Fibroblast of villous mesenchyme (primary cell): ENCODE measurements around the gene DPYSL4. TPM values are rescaled to one million over a fixed set of nuclear protein-coding genes. Genes with fewer than 3 reads are reported as not detected.

Experiments used
- DNase-seq: peaks from one replicate; pipeline ENCODE4 v3.0.0-alpha.2; 2010; ENCODE audit warnings: low read depth
- H3K4me3 ChIP-seq: 2 replicates; pipeline ENCODE4 v1.5.1; 2011; ENCODE audit warnings: low read depth, mild to moderate bottlenecking, low read length
- total RNA-seq: library from RNA; depleted of rRNA; stranded (reverse); fragments of >200 nt; gene quantifications from 2 replicates; pipeline ENCODE4 v1.2.3, GENCODE V29; 2012
- TF ChIP-seq, protein P1 (sequence below): IDR thresholded peaks from 2 replicates; pipeline ENCODE4 v1.5.1; 2012; ENCODE audit warnings: low read depth, mild to moderate bottlenecking, low read length; ENCODE audit not compliant: insufficient read depth

The DPYSL4 gene
- total RNA-seq, 1 donor = 0.86 TPM

DNA sequence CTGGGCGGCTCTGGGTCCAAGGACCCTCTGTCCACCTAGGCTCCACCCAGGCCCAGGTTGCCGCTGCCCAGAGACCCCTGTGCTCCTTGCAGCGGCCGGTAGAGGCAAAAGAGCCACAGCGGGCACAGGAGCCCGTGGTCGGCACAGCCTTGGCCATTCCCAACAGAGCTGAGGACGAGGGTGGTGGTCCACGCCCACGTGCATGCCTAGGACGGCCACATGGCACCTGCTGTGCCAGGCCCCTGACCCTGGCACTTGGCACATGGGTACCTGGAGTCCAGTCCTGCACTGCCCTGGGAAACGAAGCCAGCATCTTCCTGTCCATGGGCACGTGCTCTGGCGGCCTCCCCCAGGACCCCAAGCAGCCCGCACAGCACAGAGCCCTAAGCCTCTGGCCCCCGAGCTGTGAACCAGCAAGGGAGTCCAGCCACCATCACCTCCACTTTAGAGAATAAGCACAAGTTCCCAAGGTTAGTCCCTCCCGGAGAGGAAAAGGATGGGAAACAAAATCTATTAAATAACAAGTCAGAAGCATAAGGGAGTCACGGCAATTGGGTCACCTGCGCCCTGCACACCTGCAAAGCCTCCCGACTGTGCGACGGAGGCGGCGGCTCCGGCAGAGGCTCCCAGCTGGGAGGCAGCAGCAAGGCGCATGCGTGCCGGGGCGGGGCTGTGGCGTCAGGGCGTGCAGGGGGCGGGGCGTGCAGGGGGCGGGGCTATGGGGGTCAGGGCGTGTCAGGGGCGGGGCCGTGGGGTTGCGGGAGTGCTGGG, 61.9 kb downstream of the DPYSL4 start:
- peak; percentile 23 for DNase-seq
- TF ChIP-seq, protein P1, sequence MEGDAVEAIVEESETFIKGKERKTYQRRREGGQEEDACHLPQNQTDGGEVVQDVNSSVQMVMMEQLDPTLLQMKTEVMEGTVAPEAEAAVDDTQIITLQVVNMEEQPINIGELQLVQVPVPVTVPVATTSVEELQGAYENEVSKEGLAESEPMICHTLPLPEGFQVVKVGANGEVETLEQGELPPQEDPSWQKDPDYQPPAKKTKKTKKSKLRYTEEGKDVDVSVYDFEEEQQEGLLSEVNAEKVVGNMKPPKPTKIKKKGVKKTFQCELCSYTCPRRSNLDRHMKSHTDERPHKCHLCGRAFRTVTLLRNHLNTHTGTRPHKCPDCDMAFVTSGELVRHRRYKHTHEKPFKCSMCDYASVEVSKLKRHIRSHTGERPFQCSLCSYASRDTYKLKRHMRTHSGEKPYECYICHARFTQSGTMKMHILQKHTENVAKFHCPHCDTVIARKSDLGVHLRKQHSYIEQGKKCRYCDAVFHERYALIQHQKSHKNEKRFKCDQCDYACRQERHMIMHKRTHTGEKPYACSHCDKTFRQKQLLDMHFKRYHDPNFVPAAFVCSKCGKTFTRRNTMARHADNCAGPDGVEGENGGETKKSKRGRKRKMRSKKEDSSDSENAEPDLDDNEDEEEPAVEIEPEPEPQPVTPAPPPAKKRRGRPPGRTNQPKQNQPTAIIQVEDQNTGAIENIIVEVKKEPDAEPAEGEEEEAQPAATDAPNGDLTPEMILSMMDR = no peak
- H3K4me3 ChIP-seq = peak overlapping the region; percentile 54

DNA sequence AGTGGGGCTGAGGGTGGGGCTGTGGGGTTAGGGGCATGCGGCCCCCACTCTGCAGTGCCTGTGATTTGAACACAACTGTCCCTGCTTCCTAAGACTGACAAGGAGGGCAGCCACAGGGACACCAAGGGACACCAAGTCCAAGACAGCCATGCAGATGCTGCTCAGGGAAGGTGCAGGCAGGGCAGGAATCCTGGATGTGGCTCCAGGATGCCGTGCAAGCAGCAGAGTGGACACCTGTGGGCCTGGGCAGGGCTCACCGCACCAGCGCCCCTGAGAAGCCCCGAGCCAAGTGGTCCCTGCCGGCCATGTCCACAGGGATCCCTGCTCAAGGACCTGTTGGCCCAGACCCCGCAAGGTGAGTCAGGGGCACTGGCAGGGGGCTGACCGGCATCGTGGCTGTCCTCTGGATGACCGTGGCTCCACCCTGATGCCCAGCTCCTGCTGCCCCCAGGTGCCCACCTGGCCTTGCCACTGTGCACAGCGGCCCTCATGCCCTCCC, 62.5 kb downstream of the DPYSL4 start:
- no peak for DNase-seq
- TF ChIP-seq, protein P1 = no peak
- no peak overlapping the region for H3K4me3 ChIP-seq

DNA sequence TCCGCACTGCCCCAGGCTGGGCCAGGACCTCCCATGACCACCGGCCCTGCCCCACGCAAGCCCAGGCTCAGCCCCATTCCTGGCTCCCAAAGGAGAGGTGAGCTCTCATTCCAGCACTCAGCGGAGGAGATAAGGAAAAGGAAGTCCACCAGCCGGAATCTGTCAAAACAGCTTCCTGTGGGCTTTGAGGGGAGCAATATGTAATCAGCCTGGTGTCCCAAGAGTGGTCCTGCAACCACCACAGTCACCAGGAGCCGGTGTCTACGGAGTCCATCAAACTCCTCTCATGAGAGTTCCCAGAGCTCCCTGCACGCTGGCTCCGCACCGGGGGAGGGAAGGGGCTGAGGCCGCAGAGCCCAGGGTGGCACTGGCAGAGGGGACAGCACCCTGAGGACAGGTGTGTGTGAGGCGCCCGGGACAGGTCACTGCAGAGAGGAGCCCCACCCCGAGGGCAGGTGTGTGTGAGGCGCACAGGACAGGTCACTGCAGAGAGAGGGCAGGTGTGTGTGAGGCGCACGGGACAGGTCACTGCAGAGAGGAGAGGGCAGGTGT, 63.2 kb downstream of the DPYSL4 start:
- H3K4me3 ChIP-seq = no peak overlapping the region
- no peak for DNase-seq
- TF ChIP-seq, protein P1 = no peak

GRCh38 chr10:132250481-132251475, 64.0 kb downstream of the DPYSL4 start:
- DNase-seq = no peak
- TF ChIP-seq, protein P1 = no peak
- H3K4me3 ChIP-seq = no peak overlapping the region

DNA sequence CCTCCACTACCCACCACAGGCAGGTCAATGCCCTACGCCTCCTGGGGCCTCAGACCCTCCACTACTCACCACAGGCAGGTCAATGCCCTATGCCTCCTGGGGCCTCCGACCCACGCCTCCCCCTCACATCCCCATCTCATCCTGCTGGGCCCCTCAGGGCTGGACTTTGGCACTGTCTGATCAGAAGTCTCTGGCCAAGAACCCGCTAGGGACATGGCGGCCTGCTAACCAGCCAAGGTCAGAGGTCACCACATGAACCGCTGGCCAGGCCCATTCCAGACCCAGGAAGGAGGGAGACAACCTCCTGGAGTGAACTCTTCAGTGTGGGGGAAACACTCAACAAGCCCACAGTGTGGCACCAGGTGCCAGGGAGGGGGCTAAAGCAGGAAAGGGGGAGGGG, 65.2 kb downstream of the DPYSL4 start:
- H3K4me3 ChIP-seq = no peak overlapping the region
- DNase-seq = no peak
- TF ChIP-seq, protein P1 = no peak

DNA sequence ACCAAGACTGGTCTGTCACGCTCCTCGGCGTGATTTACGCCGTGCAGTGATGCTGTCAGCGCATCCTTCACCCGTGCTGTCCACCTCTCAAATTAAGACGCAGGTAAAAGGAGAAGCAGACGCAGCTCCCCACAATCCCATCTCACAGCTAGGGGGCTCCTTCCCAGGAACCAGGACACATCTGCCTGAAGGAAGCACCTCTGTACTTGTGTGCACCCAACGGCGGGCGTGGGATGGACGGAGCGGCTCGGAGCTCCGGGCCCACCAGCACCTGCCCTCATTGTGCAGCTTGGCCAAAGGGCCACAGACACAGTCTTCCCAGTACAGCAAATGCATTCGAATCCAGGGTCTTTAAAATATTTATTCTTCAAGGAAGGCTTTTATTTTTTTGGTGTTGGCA, 65.7 kb downstream of the DPYSL4 start:
- TF ChIP-seq, protein P1 = peak; percentile 9
- H3K4me3 ChIP-seq = no peak overlapping the region
- DNase-seq = no peak
